Measurements from ENCODE around the gene STK11IP.

STK11IP gene

GRCh38 chr2:219618733-219619122 is 21.1 kb downstream of the STK11IP start:
- no peak for DNase-seq

- DNase-seq: no peak
Observed at GRCh38 chr2:219619235-219619634, 21.6 kb downstream of the STK11IP start.

- no peak for DNase-seq
Observed at GRCh38 chr2:219620546-219620945, 22.9 kb downstream of the STK11IP start.

GRCh38 chr2:219621935-219622334 is 24.3 kb downstream of the STK11IP start:
- no peak for DNase-seq

GRCh38 chr2:219622472-219622871 is 24.8 kb downstream of the STK11IP start:
- DNase-seq: no peak

GRCh38 chr2:219624565-219624964 is 26.9 kb downstream of the STK11IP start:
- DNase-seq: no peak

GRCh38 chr2:219625179-219625578 is 27.5 kb downstream of the STK11IP start:
- DNase-seq: no peak

GRCh38 chr2:219626540-219626939 is 28.9 kb downstream of the STK11IP start:
- no peak for DNase-seq

GRCh38 chr2:219627103-219628100 is 29.7 kb downstream of the STK11IP start, which contains the start of gene SLC4A3:
Gene SLC4A3 (plus strand): TSS chr2:219627630. CDS start chr2:219627993, 363 bp downstream.
- no peak for DNase-seq

GRCh38 chr2:219628235-219628985 is 30.8 kb downstream of the STK11IP start:
- DNase-seq: no peak

- DNase-seq: no peak
Observed at GRCh38 chr2:219628986-219629901, 31.6 kb downstream of the STK11IP start.

GRCh38 chr2:219629976-219630695 is 32.5 kb downstream of the STK11IP start:
- DNase-seq: no peak

- no peak for DNase-seq
Observed at GRCh38 chr2:219630770-219631405, 33.2 kb downstream of the STK11IP start.

- DNase-seq: no peak
Observed at GRCh38 chr2:219631406-219631891, 33.8 kb downstream of the STK11IP start.

- DNase-seq: no peak
Observed at GRCh38 chr2:219631904-219632759, 34.5 kb downstream of the STK11IP start.

- DNase-seq: no peak
Observed at GRCh38 chr2:219632760-219633105, 35.1 kb downstream of the STK11IP start.

GRCh38 chr2:219633276-219634065 is 35.8 kb downstream of the STK11IP start:
- no peak for DNase-seq

GRCh38 chr2:219634171-219634940 is 36.7 kb downstream of the STK11IP start:
- no peak for DNase-seq

All from activated CD4-positive, alpha-beta T cell treated with anti-CD3 and anti-CD28 coated beads, Interleukin-2, Interleukin-6, amounts not matched to agents 100 ng/mL and 50 ng/mL, durations not matched to agents 16 hours and 8 hours (primary cell).